HepG2 (cell line): ENCODE results near the gene GCDH. TPM values are rescaled to one million over a fixed set of nuclear protein-coding genes. Genes with fewer than 3 reads are reported as not detected.
A peak's percentile ranks its signal among the peaks of the same experiment; 100 is the strongest.

ENCODE experiments used
- FLYWCH1 ChIP-seq: sonication (generic); formaldehyde crosslinking; IDR thresholded peaks from 2 replicates; pipeline ENCODE4 v1.8.1; 2023; ENCODE audit warnings: mild to moderate bottlenecking, missing genetic modification reagents
- FOXA3 ChIP-seq: IDR thresholded peaks from 2 replicates; pipeline ENCODE4 v1.6.1; 2016; ENCODE audit warnings: missing genetic modification reagents, missing compliant biosample characterization
- FOXK1 ChIP-seq: sonication (generic); formaldehyde crosslinking; IDR thresholded peaks from 2 replicates; pipeline ENCODE4 v1.4.0; 2020; ENCODE audit warnings: low read depth, missing genetic modification reagents, borderline replicate concordance
- KAT7 ChIP-seq: IDR thresholded peaks from 2 replicates; pipeline ENCODE4 v1.6.1; 2018; ENCODE audit warnings: borderline replicate concordance, missing compliant biosample characterization
- NR2F6 ChIP-seq, 2 experiments: IDR thresholded peaks; 2 replicates each; pipeline ENCODE4 v1.6.1; 2016; ENCODE audit warnings: antibody characterized with exemption in 1 of 2, mild to moderate bottlenecking in 1 of 2
- SP1 ChIP-seq, 2 experiments: fragments of 450-650 bp in 1 of 2; sonication (generic) in 1 of 2; formaldehyde crosslinking in 1 of 2; IDR thresholded peaks; 2 replicates each; pipeline versions ENCODE4 v1.4.0 to v1.6.1; 2016 to 2020; ENCODE audit warnings: missing genetic modification reagents in 1 of 2
- SRF ChIP-seq: IDR thresholded peaks from 2 replicates; pipeline ENCODE4 v1.6.1; 2011; ENCODE audit warnings: mild to moderate bottlenecking, low read depth, low read length, moderate library complexity
- ZNF12 ChIP-seq: sonication (generic); formaldehyde crosslinking; IDR thresholded peaks from 2 replicates; pipeline ENCODE4 v1.5.0; 2020; ENCODE audit warnings: missing genetic modification reagents
- ZNF180 ChIP-seq: sonication (generic); formaldehyde crosslinking; IDR thresholded peaks from 2 replicates; pipeline ENCODE4 v1.4.0; 2020; ENCODE audit warnings: low read depth, missing genetic modification reagents, borderline replicate concordance
- ZNF720 ChIP-seq: sonication (generic); formaldehyde crosslinking; IDR thresholded peaks from 2 replicates; pipeline ENCODE4 v1.4.0; 2020; ENCODE audit warnings: missing genetic modification reagents
- polyA plus RNA-seq, 8 experiments: library from polyadenylated mRNA; depleted of rRNA in 3 of 8; stranded (reverse) in 7 of 8; unstranded in 1 of 8; fragments of >200 nt; fragmentation: Illumina TruSeq in 4 of 8; extraction: Trizol in 4 of 8; gene quantifications; 2 replicates each; pipeline versions ENCODE4 v1.2.1 to v1.2.3, GENCODE V29; 2011 to 2016; ENCODE audit warnings: low read depth in 4 of 8, missing spikeins in 1 of 8, mixed read lengths in 1 of 8; ENCODE audit not compliant: insufficient read depth in 1 of 8
- total RNA-seq, 5 experiments: library from RNA; depleted of rRNA; stranded (reverse); fragments of >200 nt; fragmentation: Illumina TruSeq; extraction: Trizol; gene quantifications; 2 replicates each; pipeline ENCODE4 v1.2.3, GENCODE V29; 2016; ENCODE audit warnings: low read depth in 1 of 5
- TF ChIP-seq, protein P1 (sequence below): fragments of 450-650 bp; IDR thresholded peaks from 2 replicates; pipeline ENCODE4 v1.6.1; 2016
- TF ChIP-seq, protein P2 (sequence below): IDR thresholded peaks from 2 replicates; pipeline ENCODE4 v1.6.1; 2016; ENCODE audit warnings: low read depth
- TF ChIP-seq, protein P3 (sequence below): sonication (generic); formaldehyde crosslinking; IDR thresholded peaks from 2 replicates; pipeline ENCODE4 v1.5.0; 2020; ENCODE audit warnings: missing genetic modification reagents
- TF ChIP-seq, protein P4 (sequence below): IDR thresholded peaks from 2 replicates; pipeline ENCODE4 v1.6.1; 2016; ENCODE audit warnings: missing biosample characterization, missing genetic modification reagents, low read depth
- TF ChIP-seq, protein P5 (sequence below): sonication (generic); formaldehyde crosslinking; IDR thresholded peaks from 2 replicates; pipeline ENCODE4 v1.8.0; 2022; ENCODE audit warnings: missing genetic modification reagents, mild to moderate bottlenecking, moderate library complexity, borderline replicate concordance
- TF ChIP-seq, protein P6 (sequence below): sonication (generic); formaldehyde crosslinking; IDR thresholded peaks from 2 replicates; pipeline ENCODE4 v1.5.1; 2020; ENCODE audit warnings: missing genetic modification reagents, mild to moderate bottlenecking, borderline replicate concordance

Gene GCDH
- total and polyA plus RNA-seq, 2 of the 13 experiments (the other 11 are each of a cell fraction or from before 2014, with no cell fraction given) = 15.1 to 38.0 TPM

DNA sequence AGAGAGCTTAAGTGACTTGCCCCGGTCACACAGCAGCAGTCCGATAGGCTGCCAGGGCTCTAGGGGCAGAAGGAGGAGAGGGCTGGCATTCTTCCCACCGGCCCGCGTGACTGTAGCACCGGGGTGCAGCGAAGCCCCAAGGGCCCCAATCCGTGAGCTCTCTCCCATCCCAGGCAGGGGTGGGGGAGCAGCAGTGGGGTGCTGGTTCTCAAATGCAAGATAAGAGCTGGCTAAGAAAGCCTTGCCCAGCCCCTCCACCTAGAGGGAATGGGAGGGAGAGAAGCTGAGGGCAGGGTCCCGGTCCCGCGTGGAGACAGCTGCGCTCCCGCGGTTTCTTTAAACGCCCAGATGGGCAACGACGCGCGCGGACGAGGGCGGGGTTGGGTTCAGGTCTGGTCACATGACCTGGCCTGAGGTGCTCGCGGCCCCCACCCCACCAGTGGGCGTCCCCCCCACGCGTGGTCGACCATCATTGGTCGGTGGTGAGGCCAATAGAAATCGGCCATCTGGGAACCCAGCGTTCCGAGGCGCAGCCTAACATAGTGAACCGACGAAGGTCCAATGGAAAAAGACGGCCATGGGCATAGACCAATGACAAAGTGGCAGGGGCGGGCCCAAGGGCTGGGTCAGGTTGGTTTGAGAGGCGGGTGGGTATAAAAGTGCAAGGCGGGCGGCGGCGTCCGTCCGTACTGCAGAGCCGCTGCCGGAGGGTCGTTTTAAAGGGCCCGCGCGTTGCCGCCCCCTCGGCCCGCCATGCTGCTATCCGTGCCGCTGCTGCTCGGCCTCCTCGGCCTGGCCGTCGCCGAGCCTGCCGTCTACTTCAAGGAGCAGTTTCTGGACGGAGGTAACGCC lies 47.2 kb downstream of the GCDH start, which contains the start of gene CALR (continued):
- TF ChIP-seq, protein P1, sequence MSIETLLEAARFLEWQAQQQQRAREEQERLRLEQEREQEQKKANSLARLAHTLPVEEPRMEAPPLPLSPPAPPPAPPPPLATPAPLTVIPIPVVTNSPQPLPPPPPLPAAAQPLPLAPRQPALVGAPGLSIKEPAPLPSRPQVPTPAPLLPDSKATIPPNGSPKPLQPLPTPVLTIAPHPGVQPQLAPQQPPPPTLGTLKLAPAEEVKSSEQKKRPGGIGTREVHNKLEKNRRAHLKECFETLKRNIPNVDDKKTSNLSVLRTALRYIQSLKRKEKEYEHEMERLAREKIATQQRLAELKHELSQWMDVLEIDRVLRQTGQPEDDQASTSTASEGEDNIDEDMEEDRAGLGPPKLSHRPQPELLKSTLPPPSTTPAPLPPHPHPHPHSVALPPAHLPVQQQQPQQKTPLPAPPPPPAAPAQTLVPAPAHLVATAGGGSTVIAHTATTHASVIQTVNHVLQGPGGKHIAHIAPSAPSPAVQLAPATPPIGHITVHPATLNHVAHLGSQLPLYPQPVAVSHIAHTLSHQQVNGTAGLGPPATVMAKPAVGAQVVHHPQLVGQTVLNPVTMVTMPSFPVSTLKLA = peak; percentile 75
- TF ChIP-seq FOXA3 (CRISPR knock-in tag) (no peak; the same call in 1 of the 2 replicates), SP1 (IDR thresholded peaks at IDR 0.05) (no peak), SP1 (CRISPR knock-in tag; IDR thresholded peaks at IDR 0.05) (peak; percentile 99), ZNF12 (CRISPR knock-in tag) (no peak), NR2F6 (IDR thresholded peaks at IDR 0.05) (no peak), NR2F6 (CRISPR knock-in tag; IDR thresholded peaks at IDR 0.05) (0 out of 2 replicates have a peak, but pooled peaks have one; percentile 11), ZNF720 (CRISPR knock-in tag) (no peak), SRF (peak; percentile 33; the same call in 1 of the 2 replicates), ZNF180 (peak; percentile 86; the same call in 1 of the 2 replicates), FLYWCH1 (CRISPR knock-in tag) (no peak), KAT7 (CRISPR knock-in tag) (peak; percentile 74; the same call in 1 of the 2 replicates), FOXK1 (peak; percentile 59; the same call in 1 of the 2 replicates)
- TF ChIP-seq, protein P2, sequence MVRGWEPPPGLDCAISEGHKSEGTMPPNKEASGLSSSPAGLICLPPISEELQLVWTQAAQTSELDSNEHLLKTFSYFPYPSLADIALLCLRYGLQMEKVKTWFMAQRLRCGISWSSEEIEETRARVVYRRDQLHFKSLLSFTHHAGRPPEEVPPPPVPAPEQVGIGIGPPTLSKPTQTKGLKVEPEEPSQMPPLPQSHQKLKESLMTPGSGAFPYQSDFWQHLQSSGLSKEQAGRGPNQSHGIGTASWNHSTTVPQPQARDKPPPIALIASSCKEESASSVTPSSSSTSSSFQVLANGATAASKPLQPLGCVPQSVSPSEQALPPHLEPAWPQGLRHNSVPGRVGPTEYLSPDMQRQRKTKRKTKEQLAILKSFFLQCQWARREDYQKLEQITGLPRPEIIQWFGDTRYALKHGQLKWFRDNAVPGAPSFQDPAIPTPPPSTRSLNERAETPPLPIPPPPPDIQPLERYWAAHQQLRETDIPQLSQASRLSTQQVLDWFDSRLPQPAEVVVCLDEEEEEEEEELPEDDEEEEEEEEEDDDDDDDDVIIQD = no peak
- TF ChIP-seq, protein P3, sequence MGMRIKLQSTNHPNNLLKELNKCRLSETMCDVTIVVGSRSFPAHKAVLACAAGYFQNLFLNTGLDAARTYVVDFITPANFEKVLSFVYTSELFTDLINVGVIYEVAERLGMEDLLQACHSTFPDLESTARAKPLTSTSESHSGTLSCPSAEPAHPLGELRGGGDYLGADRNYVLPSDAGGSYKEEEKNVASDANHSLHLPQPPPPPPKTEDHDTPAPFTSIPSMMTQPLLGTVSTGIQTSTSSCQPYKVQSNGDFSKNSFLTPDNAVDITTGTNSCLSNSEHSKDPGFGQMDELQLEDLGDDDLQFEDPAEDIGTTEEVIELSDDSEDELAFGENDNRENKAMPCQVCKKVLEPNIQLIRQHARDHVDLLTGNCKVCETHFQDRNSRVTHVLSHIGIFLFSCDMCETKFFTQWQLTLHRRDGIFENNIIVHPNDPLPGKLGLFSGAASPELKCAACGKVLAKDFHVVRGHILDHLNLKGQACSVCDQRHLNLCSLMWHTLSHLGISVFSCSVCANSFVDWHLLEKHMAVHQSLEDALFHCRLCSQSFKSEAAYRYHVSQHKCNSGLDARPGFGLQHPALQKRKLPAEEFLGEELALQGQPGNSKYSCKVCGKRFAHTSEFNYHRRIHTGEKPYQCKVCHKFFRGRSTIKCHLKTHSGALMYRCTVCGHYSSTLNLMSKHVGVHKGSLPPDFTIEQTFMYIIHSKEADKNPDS (CRISPR knock-in tag) = no peak
- TF ChIP-seq, protein P4, sequence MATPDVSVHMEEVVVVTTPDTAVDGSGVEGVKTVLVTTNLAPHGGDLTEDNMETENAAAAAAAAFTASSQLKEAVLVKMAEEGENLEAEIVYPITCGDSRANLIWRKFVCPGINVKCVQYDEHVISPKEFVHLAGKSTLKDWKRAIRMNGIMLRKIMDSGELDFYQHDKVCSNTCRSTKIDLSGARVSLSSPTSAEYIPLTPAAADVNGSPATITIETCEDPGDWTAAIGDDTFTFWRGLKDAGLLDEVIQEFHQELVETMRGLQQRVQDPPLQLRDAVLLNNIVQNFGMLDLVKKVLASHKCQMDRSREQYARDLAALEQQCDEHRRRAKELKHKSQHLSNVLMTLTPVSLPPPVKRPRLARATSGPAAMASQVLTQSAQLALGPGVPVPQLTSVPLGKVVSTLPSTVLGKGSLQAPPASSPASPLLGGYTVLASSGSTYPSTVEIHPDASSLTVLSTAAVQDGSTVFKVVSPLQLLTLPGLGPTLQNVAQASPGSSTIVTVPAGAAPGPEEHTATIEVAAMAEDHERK (CRISPR knock-in tag) = peak; percentile 25; the same call in 1 of the 2 replicates
- TF ChIP-seq, protein P5, sequence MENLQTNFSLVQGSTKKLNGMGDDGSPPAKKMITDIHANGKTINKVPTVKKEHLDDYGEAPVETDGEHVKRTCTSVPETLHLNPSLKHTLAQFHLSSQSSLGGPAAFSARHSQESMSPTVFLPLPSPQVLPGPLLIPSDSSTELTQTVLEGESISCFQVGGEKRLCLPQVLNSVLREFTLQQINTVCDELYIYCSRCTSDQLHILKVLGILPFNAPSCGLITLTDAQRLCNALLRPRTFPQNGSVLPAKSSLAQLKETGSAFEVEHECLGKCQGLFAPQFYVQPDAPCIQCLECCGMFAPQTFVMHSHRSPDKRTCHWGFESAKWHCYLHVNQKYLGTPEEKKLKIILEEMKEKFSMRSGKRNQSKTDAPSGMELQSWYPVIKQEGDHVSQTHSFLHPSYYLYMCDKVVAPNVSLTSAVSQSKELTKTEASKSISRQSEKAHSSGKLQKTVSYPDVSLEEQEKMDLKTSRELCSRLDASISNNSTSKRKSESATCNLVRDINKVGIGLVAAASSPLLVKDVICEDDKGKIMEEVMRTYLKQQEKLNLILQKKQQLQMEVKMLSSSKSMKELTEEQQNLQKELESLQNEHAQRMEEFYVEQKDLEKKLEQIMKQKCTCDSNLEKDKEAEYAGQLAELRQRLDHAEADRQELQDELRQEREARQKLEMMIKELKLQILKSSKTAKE (CRISPR knock-in tag) = no peak
- TF ChIP-seq, protein P6, sequence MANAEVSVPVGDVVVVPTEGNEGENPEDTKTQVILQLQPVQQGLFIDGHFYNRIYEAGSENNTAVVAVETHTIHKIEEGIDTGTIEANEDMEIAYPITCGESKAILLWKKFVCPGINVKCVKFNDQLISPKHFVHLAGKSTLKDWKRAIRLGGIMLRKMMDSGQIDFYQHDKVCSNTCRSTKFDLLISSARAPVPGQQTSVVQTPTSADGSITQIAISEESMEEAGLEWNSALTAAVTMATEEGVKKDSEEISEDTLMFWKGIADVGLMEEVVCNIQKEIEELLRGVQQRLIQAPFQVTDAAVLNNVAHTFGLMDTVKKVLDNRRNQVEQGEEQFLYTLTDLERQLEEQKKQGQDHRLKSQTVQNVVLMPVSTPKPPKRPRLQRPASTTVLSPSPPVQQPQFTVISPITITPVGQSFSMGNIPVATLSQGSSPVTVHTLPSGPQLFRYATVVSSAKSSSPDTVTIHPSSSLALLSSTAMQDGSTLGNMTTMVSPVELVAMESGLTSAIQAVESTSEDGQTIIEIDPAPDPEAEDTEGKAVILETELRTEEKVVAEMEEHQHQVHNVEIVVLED (CRISPR knock-in tag) = peak; percentile 78; the same call in 1 of the 2 replicates
